GM21447 (cell line): ENCODE data around the gene PA2G4.
"Not testable (repeated sequence)": the region's sequence is repeated elsewhere in the genome, so short reads cannot be mapped to it uniquely, and the experiment has no call there.

Source experiments
- ATAC-seq: cut with Tn5 transposase; IDR thresholded peaks from one replicate; pipeline ENCODE4 v1.9.1; 2021; ENCODE audit not compliant: unreplicated experiment

Gene PA2G4

DNA sequence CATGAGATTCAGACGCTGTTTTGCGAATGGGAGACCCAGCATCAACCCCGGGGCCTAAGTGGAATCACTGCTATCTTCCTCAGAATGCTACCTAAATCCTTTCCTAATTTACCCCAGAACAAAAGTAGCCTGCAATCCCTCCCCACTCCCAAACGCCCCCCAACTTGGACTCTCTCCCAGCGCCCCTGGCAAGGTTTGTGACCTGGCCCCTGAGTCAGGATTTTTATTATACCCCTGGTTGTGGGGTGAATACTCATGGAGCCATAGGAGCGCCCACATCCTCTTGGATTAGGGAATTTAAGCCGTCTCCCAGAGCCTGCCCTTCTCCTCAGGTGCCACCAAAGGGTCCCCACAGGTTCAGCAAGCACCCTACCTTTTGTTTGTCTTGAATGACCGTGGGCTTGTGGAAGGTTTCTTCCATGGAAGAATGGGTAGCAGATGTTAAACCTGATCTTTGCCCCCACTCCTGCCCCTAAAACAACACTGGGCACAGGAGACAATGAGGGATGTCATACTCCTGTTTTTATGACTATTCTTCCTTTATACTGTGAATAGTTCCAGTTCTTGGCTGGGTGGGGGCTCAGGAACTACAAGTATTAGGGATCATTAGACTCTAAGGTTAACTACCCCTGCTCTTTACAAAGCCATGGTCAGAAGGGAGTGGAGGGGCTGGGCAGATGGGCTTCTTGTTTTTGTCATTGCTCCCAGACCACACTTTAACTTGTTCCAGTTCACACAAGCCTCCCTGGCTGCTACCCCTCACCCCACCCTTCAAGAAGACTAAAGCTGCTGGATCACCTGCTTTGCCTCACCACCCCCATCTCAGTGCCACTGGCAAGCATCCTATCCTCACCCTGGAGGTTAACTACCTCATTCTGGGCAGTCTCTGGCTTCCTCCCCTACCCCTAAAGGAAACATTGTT is 48.7 kb downstream of the PA2G4 start:
- ATAC-seq = no peak

DNA sequence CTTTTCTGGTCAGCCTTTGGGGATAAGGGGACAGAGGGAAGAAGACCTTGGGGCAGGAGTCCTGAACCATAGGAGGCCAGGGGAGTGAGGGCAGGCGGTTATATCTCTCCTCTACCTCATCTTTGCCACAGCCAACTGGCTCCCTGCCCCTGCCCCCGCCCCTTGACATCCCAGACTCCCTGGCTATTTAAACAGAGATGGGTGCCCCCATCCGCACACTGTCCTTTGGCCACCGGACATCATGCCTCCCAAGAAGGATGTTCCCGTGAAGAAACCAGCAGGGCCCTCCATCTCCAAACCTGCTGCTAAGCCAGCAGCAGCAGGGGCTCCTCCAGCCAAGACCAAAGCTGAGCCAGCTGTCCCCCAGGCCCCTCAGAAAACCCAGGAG is 49.3 kb downstream of the PA2G4 start:
- no peak for ATAC-seq

GRCh38 chr12:56154246-56154771 is 50.0 kb downstream of the PA2G4 start:
- ATAC-seq = no peak

DNA sequence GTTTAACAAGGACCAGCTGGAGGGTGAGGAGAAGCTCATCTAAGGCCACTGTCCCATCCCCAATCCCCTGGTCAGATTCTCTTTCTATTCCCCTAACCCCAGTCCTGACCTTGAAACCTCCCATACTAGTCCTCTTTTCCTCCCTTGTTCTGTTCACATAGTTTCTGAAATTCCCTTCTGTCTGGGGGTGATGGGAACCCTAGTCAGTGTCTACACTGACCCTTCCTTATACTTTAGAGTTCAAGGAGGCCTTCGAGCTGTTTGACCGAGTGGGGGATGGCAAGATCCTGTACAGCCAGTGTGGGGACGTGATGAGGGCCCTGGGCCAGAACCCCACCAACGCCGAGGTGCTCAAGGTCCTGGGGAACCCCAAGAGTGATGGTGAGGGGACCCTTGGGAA is 50.5 kb downstream of the PA2G4 start:
- ATAC-seq = no peak

GRCh38 chr12:56155256-56155845 is 51.0 kb downstream of the PA2G4 start:
- ATAC-seq = no peak

- ATAC-seq = not testable (repeated sequence)
These were observed 52.3 kb downstream of the PA2G4 start for GRCh38 chr12:56156464-56157200.

GRCh38 chr12:56157201-56158028 is 53.1 kb downstream of the PA2G4 start:
- ATAC-seq = peak; percentile 40

- peak; percentile 81 for ATAC-seq
These were observed 53.9 kb downstream of the PA2G4 start, which contains the start of gene MYL6 for GRCh38 chr12:56158029-56158925. TSS of gene MYL6 (plus strand) at chr12:56158359. CDS start at chr12:56158402, 43 bp downstream.

DNA sequence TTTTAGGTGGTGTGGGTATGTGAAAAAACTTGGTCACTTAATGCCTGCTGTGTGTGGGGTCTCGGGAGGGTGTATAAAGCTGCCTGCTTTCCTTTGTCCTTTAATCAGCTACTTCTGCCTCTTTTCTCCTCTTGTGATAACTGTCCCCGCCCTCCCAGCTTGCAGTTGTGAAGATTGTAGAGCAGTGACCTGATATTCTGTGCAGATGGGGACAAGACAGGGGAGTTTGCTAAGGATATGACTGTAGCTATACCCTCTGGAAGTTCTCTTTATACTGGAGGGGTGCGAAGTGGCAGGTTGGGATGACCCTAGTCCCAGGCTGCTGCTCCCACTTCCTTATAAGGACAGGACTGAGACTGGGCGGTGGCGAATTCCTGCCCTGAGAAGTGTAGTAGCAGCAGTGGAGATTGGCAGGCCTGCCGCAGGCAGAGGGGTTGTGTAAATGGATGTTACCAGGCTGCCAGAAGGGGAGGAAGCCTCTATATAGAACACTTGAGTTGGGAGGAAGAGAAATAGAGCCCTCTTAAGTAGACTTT is 54.6 kb downstream of the PA2G4 start:
- no peak for ATAC-seq

GRCh38 chr12:56159482-56160192 is 55.3 kb downstream of the PA2G4 start:
- ATAC-seq = no peak

- no peak for ATAC-seq
These were observed 55.9 kb downstream of the PA2G4 start for GRCh38 chr12:56160193-56160763.

DNA sequence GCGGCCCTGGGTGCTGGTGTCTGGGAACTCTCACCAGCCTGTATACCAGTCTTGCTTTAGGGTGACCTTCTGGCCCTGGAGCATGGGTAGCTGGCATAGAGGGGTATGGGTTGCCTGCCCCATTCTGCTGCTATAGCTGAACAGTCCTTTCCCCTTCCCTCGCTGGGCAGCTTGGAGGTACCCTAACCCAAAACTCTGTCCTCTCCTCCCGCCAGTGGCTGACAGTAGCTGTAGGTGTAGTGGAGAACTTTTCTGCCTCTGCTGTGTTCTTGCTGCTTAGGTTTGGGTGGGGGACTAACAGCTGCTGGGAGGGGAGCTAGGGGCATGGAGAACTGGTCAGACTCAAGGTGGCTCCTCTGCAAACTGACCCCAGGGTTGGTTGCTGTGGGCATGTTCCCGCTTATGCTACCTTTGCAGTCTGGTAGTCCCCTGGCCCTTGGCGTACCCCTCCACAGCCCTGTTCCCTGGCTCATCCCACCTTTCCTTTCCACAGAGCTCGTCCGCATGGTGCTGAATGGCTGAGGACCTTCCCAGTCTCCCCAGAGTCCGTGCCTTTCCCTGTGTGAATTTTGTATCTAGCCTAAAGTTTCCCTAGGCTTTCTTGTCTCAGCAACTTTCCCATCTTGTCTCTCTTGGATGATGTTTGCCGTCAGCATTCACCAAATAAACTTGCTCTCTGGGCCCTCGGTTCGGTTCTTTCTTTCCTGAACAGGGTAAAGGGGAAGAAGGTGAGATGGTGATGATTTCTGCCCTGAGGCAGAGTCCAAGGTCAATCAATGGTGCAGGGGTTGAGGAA is 56.7 kb downstream of the PA2G4 start:
- ATAC-seq = no peak

DNA sequence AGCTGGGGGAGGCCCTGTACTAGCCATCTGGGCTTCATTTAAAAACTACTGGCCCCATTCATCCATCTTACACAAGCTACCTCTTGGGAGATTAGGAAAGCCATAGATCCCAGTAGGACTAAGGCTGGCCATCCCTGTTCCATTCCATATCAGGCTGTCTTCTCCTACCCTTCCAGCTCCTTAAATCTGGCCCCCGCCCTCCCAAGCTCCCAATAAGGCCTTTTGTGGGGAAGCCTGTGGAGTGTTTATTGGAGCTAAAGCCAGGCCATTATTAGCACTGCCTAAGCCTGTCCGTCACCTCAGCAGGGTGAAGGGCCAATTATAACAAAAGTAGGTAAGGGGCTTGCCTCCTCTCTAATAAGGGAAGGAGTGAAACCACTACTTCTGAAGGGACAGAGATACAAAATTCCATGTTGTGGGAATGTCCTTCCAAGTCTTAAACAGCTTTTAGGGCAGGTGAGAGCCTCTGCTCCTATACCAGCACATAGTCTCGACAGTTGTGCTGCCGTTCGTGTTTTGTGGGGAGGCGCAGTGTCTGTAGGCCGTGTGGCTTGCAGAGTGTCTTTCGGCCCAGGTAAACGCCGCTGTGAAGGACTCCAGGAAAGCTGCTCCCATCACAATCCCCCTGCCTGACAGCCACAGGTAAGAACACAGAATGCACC is 57.5 kb downstream of the PA2G4 start:
- ATAC-seq = no peak

GRCh38 chr12:56162468-56163290 is 58.3 kb downstream of the PA2G4 start:
- ATAC-seq = no peak
